ENCODE measurements around the gene PTPRD. TPM values are rescaled to one million over a fixed set of nuclear protein-coding genes. Genes with fewer than 3 reads are reported as not detected.

Gene PTPRD
- total and polyA plus RNA-seq, 2 donors, result 2.2 to 13.5 TPM

GRCh38 chr9:8842402-8843193 is 1770.2 kb downstream of the PTPRD start:
- H3K4me1 ChIP-seq (ENCODE audit: control insufficient read depth in 2 of 2, insufficient read depth in 2 of 2, low read length in 2 of 2), result no peaks in the 10 kb centered on the region
- 98% methylated on average over 5 of the region's 5 CpGs for WGBS
- H3K4me3 ChIP-seq (ENCODE audit: low read length in 2 of 2), result no peak overlapping the region
- no peaks in the 10 kb centered on the region for H3K36me3 ChIP-seq (ENCODE audit: control insufficient read depth in 2 of 2, insufficient read depth in 2 of 2, low read length in 1 of 2)
- H3K27me3 ChIP-seq (ENCODE audit: control insufficient read depth in 2 of 2, insufficient read depth in 1 of 2, low read length in 1 of 2), result no peaks in the 10 kb centered on the region
- no peak for DNase-seq (ENCODE audit: low read depth in 6 of 9, low spot score in 9 of 9)
- H3K27ac ChIP-seq (ENCODE audit: low read depth in 1 of 2, low read length in 1 of 2), result no peak overlapping the region
- H3K9me3 ChIP-seq (ENCODE audit: control insufficient read depth in 2 of 2, insufficient read depth in 1 of 2, low read length in 1 of 2), result no peaks in the 10 kb centered on the region

GRCh38 chr9:8838136-8838535 is 1774.7 kb downstream of the PTPRD start:
- no peak overlapping the region for H3K27ac ChIP-seq (ENCODE audit: low read depth in 1 of 2, low read length in 1 of 2)
- no peak overlapping the region for H3K4me3 ChIP-seq (ENCODE audit: low read length in 2 of 2)
- 92% methylated on average over 3 of the region's 3 CpGs for WGBS
- H3K36me3 ChIP-seq (ENCODE audit: control insufficient read depth in 2 of 2, insufficient read depth in 2 of 2, low read length in 1 of 2), result no peaks in the 10 kb centered on the region
- no peaks in the 10 kb centered on the region for H3K27me3 ChIP-seq (ENCODE audit: control insufficient read depth in 2 of 2, insufficient read depth in 1 of 2, low read length in 1 of 2)
- H3K4me1 ChIP-seq (ENCODE audit: control insufficient read depth in 2 of 2, insufficient read depth in 2 of 2, low read length in 2 of 2), result no peaks in the 10 kb centered on the region
- no peak for DNase-seq (ENCODE audit: low read depth in 6 of 9, low spot score in 9 of 9)
- H3K9me3 ChIP-seq (ENCODE audit: control insufficient read depth in 2 of 2, insufficient read depth in 1 of 2, low read length in 1 of 2), result no peaks in the 10 kb centered on the region

- Histone ChIP-seq H3K27me3 (ENCODE audit: control insufficient read depth in 2 of 2, insufficient read depth in 1 of 2, low read length in 1 of 2) (no peaks in the 10 kb centered on the region), H3K4me1 (ENCODE audit: control insufficient read depth in 2 of 2, insufficient read depth in 2 of 2, low read length in 2 of 2) (no peaks in the 10 kb centered on the region), H3K36me3 (ENCODE audit: control insufficient read depth in 2 of 2, insufficient read depth in 2 of 2, low read length in 1 of 2) (no peaks in the 10 kb centered on the region), H3K9me3 (ENCODE audit: control insufficient read depth in 2 of 2, insufficient read depth in 1 of 2, low read length in 1 of 2) (no peaks in the 10 kb centered on the region), H3K27ac (ENCODE audit: low read depth in 1 of 2, low read length in 1 of 2) (no peak overlapping the region), H3K4me3 (ENCODE audit: low read length in 2 of 2) (no peak overlapping the region)
- WGBS, result 92% methylated on average over 3 of the region's 3 CpGs
- no peak for DNase-seq (ENCODE audit: low read depth in 6 of 9, low spot score in 9 of 9)
These were observed 1777.5 kb downstream of the PTPRD start for GRCh38 chr9:8835291-8835690.

- Histone ChIP-seq H3K27me3 (ENCODE audit: control insufficient read depth in 2 of 2, insufficient read depth in 1 of 2, low read length in 1 of 2) (no peaks in the 10 kb centered on the region), H3K27ac (ENCODE audit: low read depth in 1 of 2, low read length in 1 of 2) (no peak overlapping the region), H3K4me1 (ENCODE audit: control insufficient read depth in 2 of 2, insufficient read depth in 2 of 2, low read length in 2 of 2) (no peaks in the 10 kb centered on the region), H3K36me3 (ENCODE audit: control insufficient read depth in 2 of 2, insufficient read depth in 2 of 2, low read length in 1 of 2) (no peaks in the 10 kb centered on the region), H3K9me3 (ENCODE audit: control insufficient read depth in 2 of 2, insufficient read depth in 1 of 2, low read length in 1 of 2) (no peaks in the 10 kb centered on the region), H3K4me3 (ENCODE audit: low read length in 2 of 2) (no peak overlapping the region)
- no peak for DNase-seq (ENCODE audit: low read depth in 6 of 9, low spot score in 9 of 9)
- 98% methylated on average over 1 of the region's 1 CpG for WGBS
These were observed 1779.8 kb downstream of the PTPRD start for GRCh38 chr9:8832955-8833354.

- 97% methylated on average over 1 of the region's 1 CpG for WGBS
- H3K27ac ChIP-seq (ENCODE audit: low read depth in 1 of 2, low read length in 1 of 2), result no peak overlapping the region
These were observed 1780.4 kb downstream of the PTPRD start for GRCh38 chr9:8832386-8832785.

GRCh38 chr9:8831568-8831967 is 1781.2 kb downstream of the PTPRD start:
- Histone ChIP-seq H3K4me1 (ENCODE audit: control insufficient read depth in 2 of 2, insufficient read depth in 2 of 2, low read length in 2 of 2) (no peaks in the 10 kb centered on the region), H3K36me3 (ENCODE audit: control insufficient read depth in 2 of 2, insufficient read depth in 2 of 2, low read length in 1 of 2) (no peaks in the 10 kb centered on the region), H3K4me3 (ENCODE audit: low read length in 2 of 2) (no peak overlapping the region), H3K27me3 (ENCODE audit: control insufficient read depth in 2 of 2, insufficient read depth in 1 of 2, low read length in 1 of 2) (no peaks in the 10 kb centered on the region), H3K9me3 (ENCODE audit: control insufficient read depth in 2 of 2, insufficient read depth in 1 of 2, low read length in 1 of 2) (no peaks in the 10 kb centered on the region), H3K27ac (ENCODE audit: low read depth in 1 of 2, low read length in 1 of 2) (no peak overlapping the region)
- no peak for DNase-seq (ENCODE audit: low read depth in 6 of 9, low spot score in 9 of 9)
- 94% methylated on average over 2 of the region's 2 CpGs for WGBS

More at GRCh38 chr9:8832386-8832785, 1780.4 kb downstream of the PTPRD start:
- H3K4me3 ChIP-seq (ENCODE audit: low read length in 2 of 2), result no peak overlapping the region
- H3K36me3 ChIP-seq (ENCODE audit: control insufficient read depth in 2 of 2, insufficient read depth in 2 of 2, low read length in 1 of 2), result no peaks in the 10 kb centered on the region
- no peaks in the 10 kb centered on the region for H3K4me1 ChIP-seq (ENCODE audit: control insufficient read depth in 2 of 2, insufficient read depth in 2 of 2, low read length in 2 of 2)
- DNase-seq (ENCODE audit: low read depth in 6 of 9, low spot score in 9 of 9), result no peak
- no peaks in the 10 kb centered on the region for H3K9me3 ChIP-seq (ENCODE audit: control insufficient read depth in 2 of 2, insufficient read depth in 1 of 2, low read length in 1 of 2)
- no peaks in the 10 kb centered on the region for H3K27me3 ChIP-seq (ENCODE audit: control insufficient read depth in 2 of 2, insufficient read depth in 1 of 2, low read length in 1 of 2)

- H3K36me3 ChIP-seq (ENCODE audit: control insufficient read depth in 2 of 2, insufficient read depth in 2 of 2, low read length in 1 of 2), result no peaks in the 10 kb centered on the region
- DNase-seq (ENCODE audit: low read depth in 6 of 9, low spot score in 9 of 9), result no peak
- H3K4me1 ChIP-seq (ENCODE audit: control insufficient read depth in 2 of 2, insufficient read depth in 2 of 2, low read length in 2 of 2), result peaks cover 0 to 2% of the 10 kb centered on the region in 2 donors
- H3K4me3 ChIP-seq (ENCODE audit: low read length in 2 of 2), result no peak overlapping the region
- peaks cover 0 to 3% of the 10 kb centered on the region in 2 donors for H3K9me3 ChIP-seq (ENCODE audit: control insufficient read depth in 2 of 2, insufficient read depth in 1 of 2, low read length in 1 of 2)
- no peaks in the 10 kb centered on the region for H3K27me3 ChIP-seq (ENCODE audit: control insufficient read depth in 2 of 2, insufficient read depth in 1 of 2, low read length in 1 of 2)
- no peak overlapping the region for H3K27ac ChIP-seq (ENCODE audit: low read depth in 1 of 2, low read length in 1 of 2)
- WGBS, result 89% methylated on average over 2 of the region's 2 CpGs
These were observed 1786.5 kb downstream of the PTPRD start for GRCh38 chr9:8826281-8826680.

- H3K4me1 ChIP-seq (ENCODE audit: control insufficient read depth in 2 of 2, insufficient read depth in 2 of 2, low read length in 2 of 2), result peaks cover 0 to 2% of the 10 kb centered on the region in 2 donors
- H3K9me3 ChIP-seq (ENCODE audit: control insufficient read depth in 2 of 2, insufficient read depth in 1 of 2, low read length in 1 of 2), result peaks cover 0 to 3% of the 10 kb centered on the region in 2 donors
- no peaks in the 10 kb centered on the region for H3K36me3 ChIP-seq (ENCODE audit: control insufficient read depth in 2 of 2, insufficient read depth in 2 of 2, low read length in 1 of 2)
- no peak for DNase-seq (ENCODE audit: low read depth in 6 of 9, low spot score in 9 of 9)
- no peak overlapping the region for H3K4me3 ChIP-seq (ENCODE audit: low read length in 2 of 2)
- WGBS, result 73% methylated on average over 3 of the region's 3 CpGs
- no peaks in the 10 kb centered on the region for H3K27me3 ChIP-seq (ENCODE audit: control insufficient read depth in 2 of 2, insufficient read depth in 1 of 2, low read length in 1 of 2)
- no peak overlapping the region for H3K27ac ChIP-seq (ENCODE audit: low read depth in 1 of 2, low read length in 1 of 2)
These were observed 1787.1 kb downstream of the PTPRD start for GRCh38 chr9:8825585-8826147.

GRCh38 chr9:8823131-8823895 is 1789.5 kb downstream of the PTPRD start:
- H3K4me1 ChIP-seq (ENCODE audit: control insufficient read depth in 2 of 2, insufficient read depth in 2 of 2, low read length in 2 of 2), result peaks cover 0 to 2% of the 10 kb centered on the region in 2 donors
- H3K27me3 ChIP-seq (ENCODE audit: control insufficient read depth in 2 of 2, insufficient read depth in 1 of 2, low read length in 1 of 2), result no peaks in the 10 kb centered on the region
- WGBS, result 98% methylated on average over 10 of the region's 10 CpGs

More at GRCh38 chr9:8823131-8823895, 1789.5 kb downstream of the PTPRD start:
- H3K27ac ChIP-seq (ENCODE audit: low read depth in 1 of 2, low read length in 1 of 2), result no peak overlapping the region
- H3K36me3 ChIP-seq (ENCODE audit: control insufficient read depth in 2 of 2, insufficient read depth in 2 of 2, low read length in 1 of 2), result no peaks in the 10 kb centered on the region
- DNase-seq (ENCODE audit: low read depth in 6 of 9, low spot score in 9 of 9), result no peak
- H3K9me3 ChIP-seq (ENCODE audit: control insufficient read depth in 2 of 2, insufficient read depth in 1 of 2, low read length in 1 of 2), result peaks cover 0 to 3% of the 10 kb centered on the region in 2 donors
- no peak overlapping the region for H3K4me3 ChIP-seq (ENCODE audit: low read length in 2 of 2)

Measured in thymus (tissue), 11 donors.